GM12892 (cell line): ENCODE measurements around the gene FRMD3.

Experiments used
- POLR2A ChIP-seq: IDR thresholded peaks from 2 replicates; pipeline ENCODE4 v1.6.1; 2011; ENCODE audit warnings: low read depth, low read length, control low read depth
- POLR2AphosphoS5 ChIP-seq: IDR thresholded peaks from 2 replicates; pipeline ENCODE4 v1.6.1; 2011; ENCODE audit warnings: low read depth, low read length, control low read depth

DNA sequence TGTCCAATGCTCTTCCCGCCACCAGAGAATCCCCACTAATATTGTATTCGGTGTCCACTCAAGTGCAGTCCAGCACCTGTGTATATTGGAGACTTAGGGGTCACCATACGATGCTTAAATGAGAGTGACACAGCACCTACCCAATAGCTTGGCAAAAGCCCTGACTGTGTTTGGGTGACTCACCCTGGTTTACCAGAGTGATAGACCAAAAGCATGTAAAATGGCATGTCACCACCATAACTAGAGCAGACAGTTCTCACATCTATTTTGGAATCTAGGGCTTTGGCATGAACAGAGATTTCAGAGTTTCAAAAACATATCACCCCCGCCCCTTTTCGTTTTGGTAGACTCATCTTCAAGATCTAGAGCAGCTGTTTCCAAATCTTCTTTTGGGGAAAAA, 257.9 kb downstream of the FRMD3 start:
- TF ChIP-seq POLR2A (no peak), POLR2AphosphoS5 (no peak)
